ENCODE data around the gene PCDH9. TPM values are rescaled to one million over a fixed set of nuclear protein-coding genes. Genes with fewer than 3 reads are reported as not detected.

Gene PCDH9
- total RNA-seq, 4 donors from 2014 or later: 2.8 to 22.4 (median 12.9) TPM

DNA sequence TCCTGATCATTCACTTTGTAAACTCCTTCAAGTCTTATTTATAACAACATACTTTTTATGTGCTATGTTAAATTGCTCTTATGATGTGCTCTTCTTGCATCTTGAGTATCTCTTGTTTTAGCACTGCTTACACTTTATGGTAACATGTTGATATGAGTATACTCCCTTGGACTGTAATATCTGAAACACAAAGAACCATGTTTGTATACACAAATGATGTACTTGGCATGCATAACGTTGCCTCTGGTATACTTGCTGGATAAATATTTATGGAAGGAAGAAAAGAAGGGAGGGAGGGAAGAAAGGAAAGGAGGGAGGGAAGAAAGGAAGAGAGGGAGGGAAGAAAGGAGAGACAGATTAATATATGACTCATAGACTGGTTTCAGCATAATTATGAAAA, 333.2 kb downstream of the PCDH9 start:
- H3K36me3 ChIP-seq: no peaks in the 10 kb centered on the region
- no peak overlapping the region for H3K4me3 ChIP-seq (replicated peaks in 1 of 3)
- DNase-seq: no peak
- H3K27me3 ChIP-seq: no peaks in the 10 kb centered on the region
- no peak overlapping the region for H3K27ac ChIP-seq
- no peaks in the 10 kb centered on the region for H3K4me1 ChIP-seq
- WGBS, 2 donors: 21 to 31% methylated on average over 1 of the region's 1 CpG
- no peaks in the 10 kb centered on the region for H3K9me3 ChIP-seq
- intact Hi-C loops (cut with DNase I): no loop called here
- no peak for TF ChIP-seq POLR2A (IDR thresholded peaks at IDR 0.05)
- TF ChIP-seq, protein P1, sequence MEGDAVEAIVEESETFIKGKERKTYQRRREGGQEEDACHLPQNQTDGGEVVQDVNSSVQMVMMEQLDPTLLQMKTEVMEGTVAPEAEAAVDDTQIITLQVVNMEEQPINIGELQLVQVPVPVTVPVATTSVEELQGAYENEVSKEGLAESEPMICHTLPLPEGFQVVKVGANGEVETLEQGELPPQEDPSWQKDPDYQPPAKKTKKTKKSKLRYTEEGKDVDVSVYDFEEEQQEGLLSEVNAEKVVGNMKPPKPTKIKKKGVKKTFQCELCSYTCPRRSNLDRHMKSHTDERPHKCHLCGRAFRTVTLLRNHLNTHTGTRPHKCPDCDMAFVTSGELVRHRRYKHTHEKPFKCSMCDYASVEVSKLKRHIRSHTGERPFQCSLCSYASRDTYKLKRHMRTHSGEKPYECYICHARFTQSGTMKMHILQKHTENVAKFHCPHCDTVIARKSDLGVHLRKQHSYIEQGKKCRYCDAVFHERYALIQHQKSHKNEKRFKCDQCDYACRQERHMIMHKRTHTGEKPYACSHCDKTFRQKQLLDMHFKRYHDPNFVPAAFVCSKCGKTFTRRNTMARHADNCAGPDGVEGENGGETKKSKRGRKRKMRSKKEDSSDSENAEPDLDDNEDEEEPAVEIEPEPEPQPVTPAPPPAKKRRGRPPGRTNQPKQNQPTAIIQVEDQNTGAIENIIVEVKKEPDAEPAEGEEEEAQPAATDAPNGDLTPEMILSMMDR (IDR thresholded peaks at IDR 0.05): no peak

DNA sequence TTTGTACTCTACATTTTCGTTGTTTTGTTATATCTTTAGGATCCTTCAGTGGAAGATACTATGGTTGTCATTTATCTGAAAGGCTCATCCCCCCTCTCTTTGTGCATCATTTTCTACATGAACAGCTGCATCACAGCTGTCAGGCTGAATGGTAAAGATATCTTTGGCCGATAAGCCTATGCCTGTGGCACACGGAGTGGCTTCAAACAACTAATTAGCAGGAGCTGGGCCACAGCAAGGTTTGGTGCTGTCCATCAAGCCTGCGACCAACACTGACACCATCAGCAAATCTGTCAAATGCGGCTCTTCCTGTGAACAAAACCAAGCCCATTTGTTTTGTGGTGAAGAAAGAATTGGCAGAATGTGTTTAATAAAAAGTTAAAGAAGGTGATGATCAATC, 334.4 kb downstream of the PCDH9 start:
- Histone ChIP-seq H3K9me3 (no peaks in the 10 kb centered on the region), H3K4me1 (no peaks in the 10 kb centered on the region), H3K27me3 (no peaks in the 10 kb centered on the region), H3K36me3 (no peaks in the 10 kb centered on the region), H3K27ac (no peak overlapping the region), H3K4me3 (replicated peaks in 1 of 3) (no peak overlapping the region)
- intact Hi-C loops (cut with DNase I): no loop called here
- no peak for DNase-seq
- 89 to 91% methylated on average over 5 of the region's 5 CpGs for WGBS, 2 donors
- no peak for TF ChIP-seq POLR2A (IDR thresholded peaks at IDR 0.05)
- TF ChIP-seq, protein P1 (IDR thresholded peaks at IDR 0.05): no peak

DNA sequence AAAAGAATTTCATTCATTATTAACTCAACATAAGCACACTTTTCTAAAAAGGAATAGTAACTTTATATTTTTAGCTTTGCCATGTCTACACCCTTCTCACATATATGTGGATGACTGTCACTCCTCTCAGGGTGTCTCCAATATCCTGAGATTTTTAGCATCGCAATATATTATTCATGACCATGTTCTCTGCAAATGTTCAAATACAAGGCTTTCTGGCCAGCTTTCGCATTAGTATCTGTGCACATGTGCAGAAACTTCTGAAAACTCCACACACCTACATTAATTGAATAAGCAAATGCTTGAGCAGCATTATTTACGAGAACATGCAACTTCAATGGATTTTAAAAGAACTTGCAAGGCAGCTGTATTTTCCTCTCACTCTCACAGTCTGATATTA, 334.8 kb downstream of the PCDH9 start:
- no peak for TF ChIP-seq POLR2A (IDR thresholded peaks at IDR 0.05)
- TF ChIP-seq, protein P1 (IDR thresholded peaks at IDR 0.05): no peak
- Histone ChIP-seq H3K4me1 (no peaks in the 10 kb centered on the region), H3K36me3 (no peaks in the 10 kb centered on the region), H3K27me3 (no peaks in the 10 kb centered on the region), H3K9me3 (no peaks in the 10 kb centered on the region), H3K27ac (no peak overlapping the region), H3K4me3 (replicated peaks in 1 of 3) (no peak overlapping the region)
- DNase-seq: no peak
- 97 to 99% methylated on average over 3 of the region's 3 CpGs for WGBS, 2 donors
- intact Hi-C loops (cut with DNase I): no loop called here

DNA sequence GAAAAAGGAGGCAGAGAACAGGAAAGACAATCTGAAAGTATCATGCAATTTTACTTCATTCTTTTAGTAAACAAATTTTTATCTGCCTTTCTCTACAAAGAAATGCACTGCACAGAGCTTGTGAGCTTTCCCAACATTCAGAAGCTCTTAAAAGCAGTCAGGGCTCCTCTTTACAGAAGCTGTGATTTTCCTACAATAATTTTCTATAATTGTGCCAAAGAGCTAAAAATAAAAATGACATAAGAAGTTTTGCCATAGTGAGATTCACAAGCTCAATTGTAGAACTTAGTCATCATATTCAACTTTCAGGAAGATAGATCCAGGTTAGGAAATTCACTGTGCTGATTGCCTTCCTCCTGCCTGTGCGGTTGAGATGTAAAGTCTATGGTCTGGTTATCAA, 341.4 kb downstream of the PCDH9 start:
- no peaks in the 10 kb centered on the region for H3K36me3 ChIP-seq
- no peak overlapping the region for H3K4me3 ChIP-seq (replicated peaks in 1 of 3)
- H3K9me3 ChIP-seq: no peaks in the 10 kb centered on the region
- peaks cover 0 to 7% of the 10 kb centered on the region in 2 donors for H3K4me1 ChIP-seq
- intact Hi-C loops (cut with DNase I): no loop called here
- H3K27ac ChIP-seq: no peak overlapping the region
- TF ChIP-seq POLR2A (IDR thresholded peaks at IDR 0.05): no peak
- TF ChIP-seq, protein P1 (IDR thresholded peaks at IDR 0.05): no peak
- no peak for DNase-seq
- no peaks in the 10 kb centered on the region for H3K27me3 ChIP-seq
- 88 to 96% methylated on average over 1 of the region's 1 CpG for WGBS, 2 donors

DNA sequence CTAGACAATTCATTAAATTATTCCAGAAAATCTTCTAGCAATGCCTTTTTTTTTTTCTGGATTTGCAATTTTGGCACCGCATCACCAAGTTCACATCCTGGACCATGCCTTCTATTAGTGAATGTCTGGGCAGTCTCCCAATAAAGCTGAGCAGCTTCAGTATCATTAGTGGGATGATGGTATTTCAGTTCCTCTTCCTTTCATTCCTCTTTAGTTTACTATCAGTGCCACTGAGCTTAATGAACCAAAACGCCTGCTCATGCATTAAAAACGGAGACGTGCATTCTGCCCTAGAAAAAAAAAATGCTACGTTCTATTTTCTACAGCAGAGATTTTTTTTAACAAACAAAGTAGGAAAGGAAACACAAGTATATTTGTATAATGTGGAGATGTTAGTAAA, 343.0 kb downstream of the PCDH9 start:
- Histone ChIP-seq H3K27me3 (no peaks in the 10 kb centered on the region), H3K9me3 (no peaks in the 10 kb centered on the region), H3K27ac (no peak overlapping the region), H3K4me1 (peaks cover 0 to 7% of the 10 kb centered on the region in 2 donors), H3K36me3 (no peaks in the 10 kb centered on the region), H3K4me3 (replicated peaks in 1 of 3) (no peak overlapping the region)
- intact Hi-C loops (cut with DNase I): no loop called here
- WGBS, 2 donors: 12 to 17% methylated on average over 5 of the region's 5 CpGs
- DNase-seq: peak in 1 of 2 donors; percentile 4
- no peak for TF ChIP-seq POLR2A (IDR thresholded peaks at IDR 0.05)
- TF ChIP-seq, protein P1 (IDR thresholded peaks at IDR 0.05): no peak

Data from thyroid gland (tissue), 4 donors.